Bronchial epithelial cell (primary cell): Measurements from ENCODE around the gene TBCD. TPM values are rescaled to one million over a fixed set of nuclear protein-coding genes. Genes with fewer than 3 reads are reported as not detected.

Experiments used
- DNase-seq: peaks from one replicate; pipeline ENCODE4 v3.0.0-alpha.2; 2010; ENCODE audit warnings: low read depth
- FAIRE-seq: peaks from 2 replicates; lab custom pipeline; 2011; peaks lifted over from hg19 to GRCh38; lab: Jason Lieb, UNC
- H3K27me3 ChIP-seq: 2 replicates; pipeline ENCODE4 v1.5.1; 2011; ENCODE audit warnings: low read length; ENCODE audit not compliant: control insufficient read depth, insufficient read depth
- H3K36me3 ChIP-seq: 2 replicates; pipeline ENCODE4 v1.5.1; 2011; ENCODE audit warnings: low read length; ENCODE audit not compliant: control insufficient read depth, insufficient read depth
- H3K4me3 ChIP-seq: 2 replicates; pipeline ENCODE4 v1.5.1; 2011; ENCODE audit warnings: mild to moderate bottlenecking, low read depth, low read length, control low read depth
- total RNA-seq: library from RNA; depleted of rRNA; stranded (reverse); fragments of >200 nt; gene quantifications from 2 replicates; pipeline ENCODE4 v1.2.1, GENCODE V29; 2014
- TF ChIP-seq, protein P1 (sequence below): IDR thresholded peaks from 2 replicates; pipeline ENCODE4 v1.5.1; 2011; ENCODE audit warnings: mild to moderate bottlenecking, moderate library complexity, low read length, control low read depth, inconsistent platforms; ENCODE audit not compliant: insufficient read depth, severe bottlenecking

Gene TBCD
- total RNA-seq, 1 donor from 2014 or later: 22.6 TPM

DNA sequence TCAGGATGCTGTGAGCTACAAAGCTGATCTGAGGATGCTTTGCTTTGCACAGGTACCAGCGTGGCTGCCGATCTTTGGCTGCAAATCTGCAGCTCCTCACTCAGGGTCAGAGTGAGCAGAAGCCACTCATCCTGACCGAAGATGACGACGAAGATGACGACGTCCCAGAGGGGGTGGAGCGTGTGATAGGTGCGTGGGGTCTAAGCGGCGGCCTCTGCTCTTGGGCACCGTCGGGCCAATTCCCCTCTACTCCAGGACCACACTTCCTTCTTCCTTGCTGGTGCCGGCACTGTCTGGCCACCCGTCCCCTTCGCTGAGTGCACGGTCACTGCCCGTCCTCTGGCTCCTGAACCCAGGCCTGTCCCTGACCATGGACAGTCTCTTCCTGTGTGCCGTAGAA lies 54.0 kb downstream of the TBCD start:
- FAIRE-seq: no peak
- no peaks in the 10 kb centered on the region for H3K27me3 ChIP-seq
- TF ChIP-seq, protein P1, sequence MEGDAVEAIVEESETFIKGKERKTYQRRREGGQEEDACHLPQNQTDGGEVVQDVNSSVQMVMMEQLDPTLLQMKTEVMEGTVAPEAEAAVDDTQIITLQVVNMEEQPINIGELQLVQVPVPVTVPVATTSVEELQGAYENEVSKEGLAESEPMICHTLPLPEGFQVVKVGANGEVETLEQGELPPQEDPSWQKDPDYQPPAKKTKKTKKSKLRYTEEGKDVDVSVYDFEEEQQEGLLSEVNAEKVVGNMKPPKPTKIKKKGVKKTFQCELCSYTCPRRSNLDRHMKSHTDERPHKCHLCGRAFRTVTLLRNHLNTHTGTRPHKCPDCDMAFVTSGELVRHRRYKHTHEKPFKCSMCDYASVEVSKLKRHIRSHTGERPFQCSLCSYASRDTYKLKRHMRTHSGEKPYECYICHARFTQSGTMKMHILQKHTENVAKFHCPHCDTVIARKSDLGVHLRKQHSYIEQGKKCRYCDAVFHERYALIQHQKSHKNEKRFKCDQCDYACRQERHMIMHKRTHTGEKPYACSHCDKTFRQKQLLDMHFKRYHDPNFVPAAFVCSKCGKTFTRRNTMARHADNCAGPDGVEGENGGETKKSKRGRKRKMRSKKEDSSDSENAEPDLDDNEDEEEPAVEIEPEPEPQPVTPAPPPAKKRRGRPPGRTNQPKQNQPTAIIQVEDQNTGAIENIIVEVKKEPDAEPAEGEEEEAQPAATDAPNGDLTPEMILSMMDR: no peak
- DNase-seq: no peak
- H3K4me3 ChIP-seq: no peak overlapping the region
- peaks cover 6% of the 10 kb centered on the region for H3K36me3 ChIP-seq

DNA sequence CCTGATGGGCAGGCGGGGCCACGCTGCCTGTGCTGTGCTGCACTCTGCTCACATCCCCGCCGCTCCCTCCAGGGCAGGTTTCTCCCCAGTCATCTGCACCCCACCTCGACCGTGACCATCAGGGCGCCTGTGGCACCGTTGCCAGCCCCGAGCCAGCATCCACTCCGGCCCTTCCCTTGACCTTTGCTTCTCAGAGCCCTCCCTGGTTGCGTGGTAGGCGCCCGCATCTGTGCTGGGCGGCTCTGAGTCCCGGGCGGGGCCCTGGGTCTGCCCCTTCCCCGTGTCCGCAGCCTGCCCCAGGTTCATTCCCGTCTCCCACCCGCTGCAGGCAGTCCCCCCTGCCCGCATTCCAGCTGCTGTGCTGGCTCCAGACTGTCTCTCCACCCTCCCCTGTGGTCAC lies 54.8 kb downstream of the TBCD start:
- Histone ChIP-seq H3K4me3 (no peak overlapping the region), H3K36me3 (peaks cover 6% of the 10 kb centered on the region), H3K27me3 (no peaks in the 10 kb centered on the region)
- FAIRE-seq (no peak), DNase-seq (no peak)
- TF ChIP-seq, protein P1: no peak

DNA sequence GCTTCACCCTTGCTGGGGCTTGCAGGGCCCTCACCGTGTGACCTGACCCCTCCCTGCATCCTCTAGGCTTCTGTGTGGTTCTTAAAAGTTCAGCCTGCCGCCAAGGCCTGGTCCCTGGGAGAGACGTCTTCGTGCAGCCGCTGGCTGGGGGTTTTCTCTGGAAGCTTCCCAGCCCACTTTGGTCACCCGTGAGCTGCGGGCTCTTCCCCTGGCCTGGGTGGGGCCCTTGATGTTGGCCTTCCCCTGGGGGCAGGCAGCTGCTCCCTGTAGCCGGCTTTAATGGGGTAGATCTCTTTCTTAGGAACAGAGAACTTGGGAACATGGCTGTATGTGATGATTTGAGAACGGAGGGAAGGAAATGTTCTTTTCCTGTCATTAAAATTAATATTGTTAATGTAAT lies 55.2 kb downstream of the TBCD start:
- TF ChIP-seq, protein P1: no peak
- Histone ChIP-seq H3K4me3 (no peak overlapping the region), H3K27me3 (no peaks in the 10 kb centered on the region), H3K36me3 (peaks cover 6% of the 10 kb centered on the region)
- no peak for FAIRE-seq
- no peak for DNase-seq

DNA sequence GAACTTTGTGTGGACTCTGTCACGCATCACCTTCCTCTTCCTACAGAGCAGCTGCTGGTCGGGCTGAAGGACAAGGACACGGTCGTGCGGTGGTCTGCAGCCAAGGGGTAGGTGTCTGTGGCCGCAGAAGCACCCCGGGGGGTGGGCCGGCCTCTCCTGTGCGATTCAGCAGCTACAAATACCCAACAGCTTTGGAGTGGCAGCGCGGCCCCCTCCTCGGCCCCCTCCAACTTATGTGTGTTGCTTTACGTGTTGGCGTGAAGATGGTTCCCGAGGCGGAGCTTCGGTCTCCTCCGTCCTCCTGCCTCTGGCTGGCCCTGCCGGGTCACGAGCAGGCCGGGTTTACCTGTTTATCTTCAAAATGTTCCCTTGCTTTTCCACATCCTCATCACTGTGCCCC lies 55.7 kb downstream of the TBCD start:
- H3K36me3 ChIP-seq: peaks cover 6% of the 10 kb centered on the region
- no peak for FAIRE-seq
- H3K4me3 ChIP-seq: no peak overlapping the region
- TF ChIP-seq, protein P1: no peak
- DNase-seq: no peak
- H3K27me3 ChIP-seq: no peaks in the 10 kb centered on the region

DNA sequence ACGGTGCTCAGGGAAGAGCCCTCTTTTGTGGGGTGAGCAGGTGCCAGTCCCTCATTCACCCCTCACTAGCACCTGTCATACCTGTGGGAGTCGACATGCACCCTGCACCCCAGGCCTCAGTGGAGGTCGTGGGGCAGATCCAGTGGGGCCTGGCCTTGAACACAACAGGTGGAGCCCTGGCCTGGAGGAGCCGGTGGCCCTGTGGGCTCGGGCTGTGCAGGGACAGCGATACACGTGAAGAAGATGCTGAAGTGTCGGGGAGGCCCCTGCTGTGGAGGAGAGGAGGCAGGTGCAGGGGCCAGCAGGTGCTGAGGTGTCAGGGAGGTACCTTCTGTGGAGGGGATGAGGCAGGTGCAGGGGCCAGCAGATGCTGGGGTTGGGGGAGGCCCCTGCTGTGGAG lies 56.1 kb downstream of the TBCD start:
- FAIRE-seq: no peak
- no peak for DNase-seq
- Histone ChIP-seq H3K36me3 (peaks cover 6% of the 10 kb centered on the region), H3K27me3 (no peaks in the 10 kb centered on the region), H3K4me3 (no peak overlapping the region)
- TF ChIP-seq, protein P1: no peak

DNA sequence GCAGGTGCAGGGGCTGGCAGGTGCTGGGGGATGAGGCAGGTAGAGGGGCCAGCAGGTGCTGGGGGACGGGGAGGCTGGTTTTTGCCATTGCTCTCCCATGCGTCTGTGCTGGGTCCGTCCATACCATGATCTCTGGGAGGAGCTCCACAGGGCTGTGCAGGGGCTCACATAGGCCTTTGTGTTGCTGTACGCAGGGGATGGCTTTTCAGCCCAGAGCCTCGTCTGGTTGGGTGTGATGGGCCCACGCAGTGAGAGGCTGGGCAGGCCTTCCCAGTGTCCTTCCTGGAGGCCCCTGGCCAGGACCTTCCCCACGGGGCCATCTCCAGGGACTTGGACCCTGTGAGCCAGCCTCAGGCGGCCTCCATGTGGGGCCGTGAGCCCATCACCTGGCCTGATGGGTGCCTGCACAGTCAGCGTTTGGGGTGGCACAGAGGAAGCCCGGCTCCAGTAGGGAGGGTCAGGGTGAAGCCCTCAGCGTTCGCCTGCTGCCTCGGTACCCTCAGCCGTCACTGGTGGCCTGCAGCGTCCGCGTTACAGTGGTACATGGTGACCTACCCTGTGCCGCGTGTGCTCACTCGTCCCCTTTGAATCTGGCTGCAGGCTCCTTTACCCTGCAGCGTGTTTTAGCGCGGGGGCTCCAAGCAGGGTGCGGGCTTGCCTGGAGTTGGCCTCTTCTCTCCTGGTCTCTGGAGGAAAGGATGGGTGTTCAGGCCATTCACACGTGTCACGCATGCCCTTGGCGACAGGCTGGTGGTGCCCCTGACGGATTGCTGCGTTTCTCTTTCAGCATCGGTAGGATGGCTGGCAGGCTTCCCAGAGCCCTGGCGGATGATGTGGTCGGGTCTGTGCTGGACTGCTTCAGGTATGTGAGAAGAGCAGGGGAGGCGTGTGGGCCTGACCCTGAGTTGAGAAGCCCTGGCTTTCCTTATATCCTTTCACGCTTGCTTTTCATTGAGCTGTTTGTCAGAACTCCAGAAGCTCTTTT lies 57.3 kb downstream of the TBCD start:
- TF ChIP-seq, protein P1: no peak
- no peaks in the 10 kb centered on the region for H3K27me3 ChIP-seq
- FAIRE-seq (no peak), DNase-seq (no peak)
- no peak overlapping the region for H3K4me3 ChIP-seq
- H3K36me3 ChIP-seq: peaks cover 6% of the 10 kb centered on the region
